H9 (cell line): ENCODE results near the gene ARIH1. TPM values are rescaled to one million over a fixed set of nuclear protein-coding genes. Genes with fewer than 3 reads are reported as not detected.

Experiments
- DNase-seq: peaks from one replicate; pipeline ENCODE4 v3.0.0-alpha.2; 2017
- H2AFZ ChIP-seq: one replicate; pipeline ENCODE4 v1.6.1; 2013; ENCODE audit warnings: mild to moderate bottlenecking, low read length, control low read depth, moderate library complexity
- H2AK5ac ChIP-seq: 2 replicates; pipeline ENCODE4 v1.6.1; 2013; ENCODE audit warnings: low read length, control low read depth, mixed read lengths; ENCODE audit not compliant: insufficient read length
- H2BK120ac ChIP-seq: one replicate; pipeline ENCODE4 v1.6.1; 2013; ENCODE audit warnings: low read depth, mild to moderate bottlenecking, low read length, control low read depth, inconsistent platforms; ENCODE audit not compliant: poor library complexity, severe bottlenecking
- H2BK12ac ChIP-seq: 2 replicates; pipeline ENCODE4 v1.6.1; 2013; ENCODE audit warnings: low read length, control low read depth, mixed read lengths, low read depth; ENCODE audit not compliant: insufficient read length
- H2BK15ac ChIP-seq: 2 replicates; pipeline ENCODE4 v1.6.1; 2013; ENCODE audit warnings: low read depth, low read length, control low read depth
- H2BK20ac ChIP-seq: one replicate; pipeline ENCODE4 v1.6.1; 2013; ENCODE audit warnings: low read depth, mild to moderate bottlenecking, low read length, control low read depth, inconsistent platforms; ENCODE audit not compliant: poor library complexity, severe bottlenecking
- H2BK5ac ChIP-seq: 2 replicates; pipeline ENCODE4 v1.6.1; 2013; ENCODE audit warnings: low read length, control low read depth, mixed read lengths; ENCODE audit not compliant: insufficient read length
- H3K14ac ChIP-seq: 2 replicates; pipeline ENCODE4 v1.6.1; 2013; ENCODE audit warnings: low read length, control low read depth; ENCODE audit not compliant: insufficient read depth
- H3K18ac ChIP-seq: 2 replicates; pipeline ENCODE4 v1.6.1; 2013; ENCODE audit warnings: low read depth, mild to moderate bottlenecking, mixed read lengths, low read length, control low read depth; ENCODE audit not compliant: insufficient read length
- H3K23ac ChIP-seq: 2 replicates; pipeline ENCODE4 v1.6.1; 2013; ENCODE audit warnings: low read length, control low read depth, mixed read lengths, low read depth; ENCODE audit not compliant: insufficient read length
- H3K23me2 ChIP-seq: 2 replicates; pipeline ENCODE4 v1.6.1; 2013; ENCODE audit warnings: low read depth, mild to moderate bottlenecking, mixed read lengths, low read length, control low read depth; ENCODE audit not compliant: insufficient read length, poor library complexity, severe bottlenecking
- H3K27ac ChIP-seq: 2 replicates; pipeline ENCODE4 v1.5.1; 2013; ENCODE audit warnings: low read length, control low read depth, mixed read lengths, low read depth; ENCODE audit not compliant: insufficient read length
- H3K27me3 ChIP-seq: 2 replicates; pipeline ENCODE4 v1.6.1; 2013; ENCODE audit warnings: low read length, control low read depth, inconsistent platforms; ENCODE audit not compliant: insufficient read depth
- H3K4ac ChIP-seq: 2 replicates; pipeline ENCODE4 v1.6.1; 2013; ENCODE audit warnings: low read depth, mild to moderate bottlenecking, control low read depth, inconsistent platforms, low read length, moderate library complexity
- H3K4me1 ChIP-seq: 2 replicates; pipeline ENCODE4 v1.6.1; 2013; ENCODE audit warnings: low read length, control low read depth, inconsistent platforms; ENCODE audit not compliant: insufficient read depth
- H3K4me2 ChIP-seq: 2 replicates; pipeline ENCODE4 v1.6.1; 2013; ENCODE audit warnings: low read length, control low read depth, mixed read lengths; ENCODE audit not compliant: insufficient read length, insufficient read depth
- H3K56ac ChIP-seq: 2 replicates; pipeline ENCODE4 v1.6.1; 2013; ENCODE audit warnings: low read depth, mild to moderate bottlenecking, mixed read lengths, low read length, control low read depth; ENCODE audit not compliant: insufficient read length
- H3K79me1 ChIP-seq: 2 replicates; pipeline ENCODE4 v1.6.1; 2013; ENCODE audit warnings: low read depth, mild to moderate bottlenecking, moderate library complexity, low read length, control low read depth, inconsistent platforms; ENCODE audit not compliant: insufficient read depth, poor library complexity, severe bottlenecking
- H3K79me2 ChIP-seq: 2 replicates; pipeline ENCODE4 v1.6.1; 2013; ENCODE audit warnings: low read length, control low read depth, inconsistent platforms; ENCODE audit not compliant: insufficient read depth
- H3K9ac ChIP-seq: 2 replicates; pipeline ENCODE4 v1.6.1; 2013; ENCODE audit warnings: low read length, control low read depth, mixed read lengths; ENCODE audit not compliant: insufficient read length; ENCODE audit errors: extremely low read depth
- H3K9me3 ChIP-seq: one replicate; pipeline ENCODE4 v1.6.1; 2013; ENCODE audit warnings: low read depth, low read length, inconsistent platforms; ENCODE audit not compliant: control insufficient read depth
- H3T11ph ChIP-seq: one replicate; pipeline ENCODE4 v1.6.1; 2013; ENCODE audit warnings: mild to moderate bottlenecking, low read length, control low read depth, inconsistent platforms
- H4K20me1 ChIP-seq: one replicate; pipeline ENCODE4 v1.6.1; 2013; ENCODE audit not compliant: control insufficient read depth, insufficient read length, insufficient read depth
- H4K5ac ChIP-seq: 2 replicates; pipeline ENCODE4 v1.6.1; 2013; ENCODE audit warnings: low read depth, mild to moderate bottlenecking, mixed read lengths, low read length, control low read depth; ENCODE audit not compliant: insufficient read length
- H4K8ac ChIP-seq: replicated peaks from 2 replicates; pipeline ENCODE4 v1.6.1; 2013; ENCODE audit warnings: low read length, control low read depth, mixed read lengths, low read depth; ENCODE audit not compliant: insufficient read length
- H4K91ac ChIP-seq: 2 replicates; pipeline ENCODE4 v1.6.1; 2013; ENCODE audit warnings: low read depth, mild to moderate bottlenecking, moderate library complexity, mixed read lengths, low read length, control low read depth; ENCODE audit not compliant: insufficient read length
- H3K27ac Mint-ChIP-seq, 3 experiments: 2 replicates in 2 of 3; 3 replicates in 1 of 3; pipeline ENCODE4 v1.8.0; 2020 to 2021; ENCODE audit warnings: mixed read lengths in 3 of 3, mild to moderate bottlenecking in 1 of 3, moderate library complexity in 1 of 3
- H3K27me3 Mint-ChIP-seq: 2 replicates; pipeline ENCODE4 v1.8.0; 2021; ENCODE audit warnings: low read depth, mild to moderate bottlenecking, moderate library complexity, mixed read lengths
- H3K36me3 Mint-ChIP-seq, 3 experiments: 2 replicates in 2 of 3; 3 replicates in 1 of 3; pipeline ENCODE4 v1.8.0; 2020 to 2021; ENCODE audit warnings: low read depth in 3 of 3, mixed read lengths in 3 of 3; ENCODE audit not compliant: insufficient read depth in 1 of 3
- H3K4me1 Mint-ChIP-seq, 2 experiments: 2 replicates each; pipeline ENCODE4 v1.8.0; 2020; ENCODE audit warnings: mixed read lengths in 2 of 2
- H3K4me3 Mint-ChIP-seq, 2 experiments: 2 replicates in 1 of 2; 3 replicates in 1 of 2; pipeline ENCODE4 v1.8.0; 2020 to 2021; ENCODE audit warnings: mild to moderate bottlenecking in 2 of 2, mixed read lengths in 2 of 2, moderate library complexity in 1 of 2
- H3K9me3 Mint-ChIP-seq, 2 experiments: 2 replicates in 1 of 2; 3 replicates in 1 of 2; pipeline ENCODE4 v1.8.0; 2020; ENCODE audit warnings: mild to moderate bottlenecking in 2 of 2, mixed read lengths in 2 of 2, moderate library complexity in 1 of 2
- CTCF ChIP-seq: fragments of 200-600 bp; sonication (generic); conservative IDR thresholded peaks from 3 replicates; pipeline ENCODE4 v1.8.0; 2021; ENCODE audit warnings: antibody characterized with exemption, mild to moderate bottlenecking
- WGBS: extraction: QIAGEN DNeasy Blood & Tissue Kit; methylation state at CpG from one replicate; pipeline ENCODE4 v1.1.7; 2013; ENCODE audit warnings: missing lambda C conversion rate, low lambda C conversion rate, mixed read lengths; ENCODE audit not compliant: insufficient read length; ENCODE audit errors: extremely low coverage; 5-methylcytosine and 5-hydroxymethylcytosine counted together
- total RNA-seq: library from RNA; stranded (reverse); gene quantifications from 2 replicates; pipeline ENCODE4 v1.2.1, GENCODE V29; 2021

Gene ARIH1
- total RNA-seq, 1 experiment from 2014 or later, result 158 TPM

- Mint-ChIP-seq H3K27me3 (no peaks in the 10 kb centered on the region), H3K4me1 (no peaks in the 10 kb centered on the region), H3K9me3 (no peaks in the 10 kb centered on the region), H3K36me3 (no peaks in the 10 kb centered on the region), H3K27ac (no peak overlapping the region), H3K4me3 (no peak overlapping the region)
- Histone ChIP-seq H3K14ac (no peak overlapping the region), H4K5ac (no peak overlapping the region), H3K79me1 (no peaks in the 10 kb centered on the region), H3K18ac (no peak overlapping the region), H3K23ac (no peak overlapping the region), H3K9me3 (no peaks in the 10 kb centered on the region), H2AFZ (no peak overlapping the region), H3K23me2 (no peaks in the 10 kb centered on the region), H4K8ac (no peak overlapping the region), H3K79me2 (no peaks in the 10 kb centered on the region), H3T11ph (no peak overlapping the region), H4K20me1 (no peaks in the 10 kb centered on the region), H3K4ac (no peak overlapping the region), H2BK12ac (no peak overlapping the region), H3K56ac (no peak overlapping the region), H2BK120ac (no peak overlapping the region), H3K4me1 (no peaks in the 10 kb centered on the region), H2BK5ac (no peak overlapping the region), H3K4me2 (no peak overlapping the region), H3K9ac (no peak overlapping the region), H4K91ac (no peak overlapping the region), H2BK15ac (no peak overlapping the region), H2BK20ac (no peak overlapping the region), H3K27ac (no peak overlapping the region), H3K27me3 (no peaks in the 10 kb centered on the region), H2AK5ac (no peak overlapping the region)
- DNase-seq, result no peak
- WGBS, result no CpG with 5 or more reads among the region's 2 CpGs
- no peak for TF ChIP-seq CTCF
These were observed 118.5 kb downstream of the ARIH1 start for GRCh38 chr15:72592676-72593075.
